Stimulated activated naive CD8-positive, alpha-beta T cell treated with anti-CD3 and anti-CD28 coated beads, Interleukin-15, Interleukin-2, amounts not matched to agents 100 ng/mL and 50 ng/mL, for 24 hours (primary cell): ENCODE results near the gene MYRIP.

ENCODE experiments used
- H3K27ac Mint-ChIP-seq: one replicate; pipeline ENCODE4 v1.8.0; 2021; ENCODE audit warnings: mild to moderate bottlenecking, mixed read lengths
- H3K27me3 Mint-ChIP-seq: one replicate; pipeline ENCODE4 v1.8.0; 2021; ENCODE audit warnings: mixed read lengths
- H3K36me3 Mint-ChIP-seq: one replicate; pipeline ENCODE4 v1.8.0; 2021; ENCODE audit warnings: low read depth, mixed read lengths
- H3K4me1 Mint-ChIP-seq: one replicate; pipeline ENCODE4 v1.8.0; 2021; ENCODE audit warnings: low read depth, mixed read lengths
- H3K4me3 Mint-ChIP-seq: one replicate; pipeline ENCODE4 v1.8.0; 2021; ENCODE audit warnings: mild to moderate bottlenecking, mixed read lengths
- H3K9me3 Mint-ChIP-seq: one replicate; pipeline ENCODE4 v1.8.0; 2021; ENCODE audit warnings: mixed read lengths

MYRIP gene

GRCh38 chr3:39839484-39839883 is 30.1 kb downstream of the MYRIP start:
- H3K9me3 Mint-ChIP-seq, result peaks cover 3% of the 10 kb centered on the region
- no peak overlapping the region for H3K27ac Mint-ChIP-seq
- no peaks in the 10 kb centered on the region for H3K36me3 Mint-ChIP-seq
- H3K27me3 Mint-ChIP-seq, result no peaks in the 10 kb centered on the region
- no peaks in the 10 kb centered on the region for H3K4me1 Mint-ChIP-seq
- H3K4me3 Mint-ChIP-seq, result no peak overlapping the region

DNA sequence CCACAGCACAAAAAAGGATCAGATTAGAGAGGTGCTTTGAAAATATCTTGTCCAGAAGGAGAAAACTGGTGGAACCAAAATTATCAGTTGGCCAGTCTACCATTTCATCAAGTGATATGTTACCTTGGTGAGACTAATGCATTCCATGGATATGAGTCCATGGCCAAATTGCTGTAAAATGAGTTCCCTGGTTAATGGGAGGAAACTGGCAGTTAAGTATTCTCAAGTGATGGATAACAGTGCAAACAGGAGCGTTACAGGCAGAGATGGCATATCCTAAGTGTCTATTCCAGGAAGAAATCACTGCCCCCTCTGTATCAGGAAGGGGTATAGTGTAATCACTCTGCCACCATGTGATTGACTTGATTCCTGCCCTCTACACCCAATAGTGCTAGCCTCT is 34.0 kb downstream of the MYRIP start:
- Mint-ChIP-seq H3K36me3 (no peaks in the 10 kb centered on the region), H3K27ac (no peak overlapping the region), H3K4me1 (no peaks in the 10 kb centered on the region), H3K4me3 (no peak overlapping the region), H3K27me3 (peaks cover 3% of the 10 kb centered on the region), H3K9me3 (no peaks in the 10 kb centered on the region)

DNA sequence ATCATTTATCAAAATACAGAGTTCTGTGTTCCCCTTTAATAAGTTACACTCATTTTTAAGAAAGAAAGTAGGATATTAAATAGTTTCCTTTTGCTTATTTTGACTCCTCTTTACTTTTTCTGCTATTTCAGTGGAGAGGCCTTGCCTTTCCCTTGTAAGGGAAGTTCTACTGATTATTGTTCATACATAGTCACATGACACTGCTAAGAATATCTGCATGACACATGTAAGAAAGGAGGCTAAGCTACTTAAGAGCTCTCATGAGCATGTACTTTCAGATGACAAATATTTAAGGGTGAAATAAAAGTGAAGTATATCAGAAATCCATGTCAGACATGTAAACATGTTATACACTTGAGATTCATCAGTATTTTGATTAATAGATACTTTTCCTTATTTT is 39.0 kb downstream of the MYRIP start:
- no peaks in the 10 kb centered on the region for H3K36me3 Mint-ChIP-seq
- no peak overlapping the region for H3K4me3 Mint-ChIP-seq
- H3K27me3 Mint-ChIP-seq, result peaks cover 3% of the 10 kb centered on the region
- H3K9me3 Mint-ChIP-seq, result no peaks in the 10 kb centered on the region
- no peaks in the 10 kb centered on the region for H3K4me1 Mint-ChIP-seq
- H3K27ac Mint-ChIP-seq, result no peak overlapping the region

GRCh38 chr3:39849992-39850715 is 40.7 kb downstream of the MYRIP start:
- Mint-ChIP-seq H3K36me3 (no peaks in the 10 kb centered on the region), H3K4me1 (no peaks in the 10 kb centered on the region), H3K27me3 (peaks cover 9% of the 10 kb centered on the region), H3K4me3 (no peak overlapping the region), H3K9me3 (no peaks in the 10 kb centered on the region), H3K27ac (no peak overlapping the region)

DNA sequence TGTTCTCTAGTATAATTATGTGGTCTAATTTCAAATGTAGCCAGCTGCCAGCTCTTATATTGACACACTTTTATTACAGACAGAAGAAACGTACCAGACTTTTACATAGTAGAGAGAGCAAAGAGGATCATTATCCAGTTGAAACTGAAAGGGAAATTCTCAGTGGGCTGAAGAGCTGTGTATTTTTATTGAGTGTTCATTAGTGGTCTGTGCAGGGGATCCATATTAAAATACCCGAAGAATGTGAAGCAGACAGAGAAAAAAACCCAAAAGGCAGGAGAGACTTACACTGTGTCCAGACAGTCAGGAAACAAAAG is 41.3 kb downstream of the MYRIP start:
- Mint-ChIP-seq H3K27ac (no peak overlapping the region), H3K4me3 (no peak overlapping the region), H3K9me3 (no peaks in the 10 kb centered on the region), H3K36me3 (no peaks in the 10 kb centered on the region), H3K27me3 (peaks cover 9% of the 10 kb centered on the region), H3K4me1 (no peaks in the 10 kb centered on the region)

DNA sequence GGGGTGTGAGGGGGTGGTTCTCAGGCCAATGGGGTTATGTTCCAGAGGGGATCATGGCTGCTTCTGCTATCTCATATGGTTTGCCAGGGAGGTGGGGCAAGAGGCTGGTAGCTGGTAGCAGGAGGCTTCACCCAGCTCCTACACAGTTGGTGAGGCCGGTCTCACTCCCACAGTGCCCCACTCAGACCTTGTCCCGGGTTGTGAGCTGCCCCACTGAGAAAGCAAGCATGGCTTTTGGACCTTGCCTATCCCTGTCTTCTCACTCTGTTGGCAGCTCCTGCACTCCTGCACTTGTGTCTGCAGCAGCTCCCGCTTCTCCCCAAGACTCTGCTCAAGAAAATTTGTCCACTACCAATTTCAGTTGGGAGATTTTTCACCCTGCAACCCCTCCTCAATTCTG is 46.1 kb downstream of the MYRIP start:
- Mint-ChIP-seq H3K27ac (no peak overlapping the region), H3K27me3 (peaks cover 6% of the 10 kb centered on the region), H3K4me1 (no peaks in the 10 kb centered on the region)

DNA sequence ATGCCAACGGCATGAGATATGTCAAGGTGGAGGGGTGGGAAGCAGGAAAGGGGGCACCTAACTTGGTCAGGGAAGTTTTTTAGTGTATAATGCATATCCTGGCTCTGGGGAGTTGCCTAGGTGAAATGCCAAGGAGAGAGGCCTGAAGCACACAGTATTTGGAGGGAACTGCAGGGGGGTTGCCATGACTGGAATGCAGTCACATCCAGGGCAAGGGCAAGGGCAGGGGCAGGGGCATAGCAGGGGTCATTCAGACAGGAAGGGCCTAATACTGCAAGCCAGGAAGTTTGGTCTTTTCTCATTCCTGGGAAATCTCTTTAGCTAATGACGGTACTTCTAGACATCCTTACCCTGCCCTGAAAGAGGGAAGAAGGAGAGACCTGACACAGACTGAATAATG is 60.5 kb downstream of the MYRIP start:
- Mint-ChIP-seq H3K27ac (no peak overlapping the region), H3K4me1 (no peaks in the 10 kb centered on the region), H3K27me3 (no peaks in the 10 kb centered on the region), H3K36me3 (no peaks in the 10 kb centered on the region), H3K9me3 (no peaks in the 10 kb centered on the region), H3K4me3 (no peak overlapping the region)

More for the DNA sequence above, 46.1 kb downstream of the MYRIP start:
- peaks cover 6% of the 10 kb centered on the region for H3K9me3 Mint-ChIP-seq
- H3K36me3 Mint-ChIP-seq, result no peaks in the 10 kb centered on the region
- no peak overlapping the region for H3K4me3 Mint-ChIP-seq

- Mint-ChIP-seq H3K36me3 (no peaks in the 10 kb centered on the region), H3K4me1 (no peaks in the 10 kb centered on the region), H3K27ac (no peak overlapping the region), H3K4me3 (no peak overlapping the region), H3K9me3 (no peaks in the 10 kb centered on the region), H3K27me3 (no peaks in the 10 kb centered on the region)
Measured at GRCh38 chr3:39870706-39871105, 61.3 kb downstream of the MYRIP start.

GRCh38 chr3:39879581-39879980 is 70.2 kb downstream of the MYRIP start:
- Mint-ChIP-seq H3K9me3 (peaks cover 9% of the 10 kb centered on the region), H3K36me3 (no peaks in the 10 kb centered on the region), H3K4me1 (no peaks in the 10 kb centered on the region), H3K4me3 (no peak overlapping the region), H3K27me3 (no peaks in the 10 kb centered on the region), H3K27ac (no peak overlapping the region)

GRCh38 chr3:39882111-39882510 is 72.7 kb downstream of the MYRIP start:
- Mint-ChIP-seq H3K9me3 (peaks cover 6% of the 10 kb centered on the region), H3K4me3 (no peak overlapping the region), H3K4me1 (no peaks in the 10 kb centered on the region), H3K27me3 (no peaks in the 10 kb centered on the region), H3K36me3 (no peaks in the 10 kb centered on the region), H3K27ac (no peak overlapping the region)

- H3K4me3 Mint-ChIP-seq, result no peak overlapping the region
- no peaks in the 10 kb centered on the region for H3K27me3 Mint-ChIP-seq
- H3K4me1 Mint-ChIP-seq, result no peaks in the 10 kb centered on the region
- no peaks in the 10 kb centered on the region for H3K36me3 Mint-ChIP-seq
- H3K9me3 Mint-ChIP-seq, result no peaks in the 10 kb centered on the region
- no peak overlapping the region for H3K27ac Mint-ChIP-seq
Measured at GRCh38 chr3:39892068-39892467, 82.7 kb downstream of the MYRIP start.

DNA sequence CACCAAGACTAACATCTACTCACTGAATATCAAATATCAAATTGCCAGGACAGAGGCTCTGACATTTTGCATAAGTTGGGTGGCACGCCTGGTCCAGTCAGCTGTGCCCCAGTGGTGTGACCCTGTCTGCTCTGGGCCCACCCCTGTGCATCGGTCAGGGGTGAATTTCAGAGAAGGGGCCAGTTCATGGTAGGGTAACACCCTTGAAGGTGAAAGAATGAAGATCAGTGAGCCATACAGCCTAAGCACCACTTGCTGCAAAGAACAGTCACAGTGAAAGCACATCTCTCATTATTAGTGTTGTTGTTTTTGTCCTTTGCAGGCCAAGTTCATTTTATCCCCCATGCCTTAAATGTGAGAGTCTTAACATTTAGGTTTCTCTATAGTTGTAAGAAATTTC is 86.8 kb downstream of the MYRIP start:
- Mint-ChIP-seq H3K4me1 (no peaks in the 10 kb centered on the region), H3K27me3 (no peaks in the 10 kb centered on the region), H3K4me3 (no peak overlapping the region), H3K9me3 (no peaks in the 10 kb centered on the region), H3K36me3 (no peaks in the 10 kb centered on the region), H3K27ac (no peak overlapping the region)

DNA sequence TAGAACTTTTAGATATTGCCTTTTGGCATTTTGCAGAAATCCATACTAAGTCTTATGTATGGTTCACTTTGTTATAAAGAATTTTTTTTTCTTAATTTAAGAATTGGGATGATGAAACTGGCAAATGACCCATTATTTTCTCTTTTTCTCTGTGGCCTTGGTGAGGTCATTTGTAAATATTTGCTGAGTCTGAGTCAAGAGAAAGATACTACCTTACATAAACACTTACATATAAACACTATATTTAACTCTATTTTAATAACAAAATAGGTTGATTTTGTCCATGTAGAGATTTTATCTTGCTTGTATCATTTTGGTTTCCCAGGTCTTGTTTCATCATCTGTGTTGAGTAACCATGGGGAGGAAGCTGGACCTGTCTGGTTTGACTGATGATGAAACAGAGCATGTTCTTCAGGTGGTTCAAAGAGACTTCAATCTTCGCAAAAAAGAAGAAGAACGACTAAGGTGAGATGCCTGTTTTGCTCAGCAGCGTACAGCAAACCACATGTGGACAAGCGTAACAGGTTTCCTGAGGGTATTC is 91.1 kb downstream of the MYRIP start:
- Mint-ChIP-seq H3K4me1 (no peaks in the 10 kb centered on the region), H3K36me3 (no peaks in the 10 kb centered on the region), H3K27me3 (peaks cover 3% of the 10 kb centered on the region), H3K9me3 (no peaks in the 10 kb centered on the region), H3K27ac (no peak overlapping the region), H3K4me3 (no peak overlapping the region)

DNA sequence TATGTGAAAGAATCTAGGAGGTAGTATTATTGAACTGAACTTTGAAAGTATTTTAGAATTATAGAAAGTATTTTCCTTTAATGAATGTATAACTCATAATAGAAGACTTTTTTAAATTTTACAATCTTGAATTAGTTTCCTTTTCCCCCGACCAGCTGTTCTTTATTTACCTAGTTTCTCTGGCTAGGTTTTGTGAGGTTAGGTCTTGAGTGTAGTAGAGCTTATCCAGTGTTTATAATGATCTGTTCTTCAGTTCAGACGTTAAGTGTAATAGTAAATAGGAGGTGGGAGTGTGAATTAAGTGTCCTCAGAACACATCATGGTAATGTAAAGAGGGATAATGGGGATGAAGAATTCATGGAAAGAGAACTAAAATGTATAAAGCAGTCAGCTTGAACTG is 93.8 kb downstream of the MYRIP start:
- H3K27ac Mint-ChIP-seq, result no peak overlapping the region
- peaks cover 3% of the 10 kb centered on the region for H3K27me3 Mint-ChIP-seq
- H3K4me3 Mint-ChIP-seq, result no peak overlapping the region
- H3K36me3 Mint-ChIP-seq, result no peaks in the 10 kb centered on the region
- no peaks in the 10 kb centered on the region for H3K9me3 Mint-ChIP-seq
- no peaks in the 10 kb centered on the region for H3K4me1 Mint-ChIP-seq

DNA sequence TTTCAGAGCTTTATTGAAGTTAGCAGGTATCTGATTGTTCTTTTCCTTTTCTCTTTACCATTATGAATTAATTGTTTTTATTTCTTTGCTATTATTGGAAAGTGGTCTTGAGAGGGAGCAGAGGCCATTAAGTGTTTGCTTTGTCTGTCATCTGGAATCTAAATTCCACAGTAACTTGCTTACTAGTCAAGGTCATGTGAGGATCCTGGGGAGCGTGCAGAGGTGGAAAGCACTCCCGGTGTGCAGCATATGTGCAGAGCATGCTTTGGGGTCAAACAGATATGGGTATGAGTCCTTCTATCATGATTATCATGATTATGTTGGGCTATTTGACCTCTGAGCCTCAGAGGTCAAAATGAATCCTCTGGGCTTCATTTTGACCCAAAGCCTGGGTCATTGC is 96.4 kb downstream of the MYRIP start:
- H3K27ac Mint-ChIP-seq, result no peak overlapping the region
- H3K36me3 Mint-ChIP-seq, result no peaks in the 10 kb centered on the region
- peaks cover 3% of the 10 kb centered on the region for H3K27me3 Mint-ChIP-seq
- no peak overlapping the region for H3K4me3 Mint-ChIP-seq
- no peaks in the 10 kb centered on the region for H3K4me1 Mint-ChIP-seq
- no peaks in the 10 kb centered on the region for H3K9me3 Mint-ChIP-seq

GRCh38 chr3:39907981-39908380 is 98.6 kb downstream of the MYRIP start:
- Mint-ChIP-seq H3K36me3 (no peaks in the 10 kb centered on the region), H3K27me3 (no peaks in the 10 kb centered on the region), H3K4me1 (no peaks in the 10 kb centered on the region), H3K27ac (no peak overlapping the region), H3K4me3 (no peak overlapping the region), H3K9me3 (no peaks in the 10 kb centered on the region)
